Measurements from ENCODE around the gene TLL2. TPM values are rescaled to one million over a fixed set of nuclear protein-coding genes. Genes with fewer than 3 reads are reported as not detected.

TLL2 gene
- total and polyA plus RNA-seq, 4 donors, result 0.07 to 0.23 (median 0.10) TPM

DNA sequence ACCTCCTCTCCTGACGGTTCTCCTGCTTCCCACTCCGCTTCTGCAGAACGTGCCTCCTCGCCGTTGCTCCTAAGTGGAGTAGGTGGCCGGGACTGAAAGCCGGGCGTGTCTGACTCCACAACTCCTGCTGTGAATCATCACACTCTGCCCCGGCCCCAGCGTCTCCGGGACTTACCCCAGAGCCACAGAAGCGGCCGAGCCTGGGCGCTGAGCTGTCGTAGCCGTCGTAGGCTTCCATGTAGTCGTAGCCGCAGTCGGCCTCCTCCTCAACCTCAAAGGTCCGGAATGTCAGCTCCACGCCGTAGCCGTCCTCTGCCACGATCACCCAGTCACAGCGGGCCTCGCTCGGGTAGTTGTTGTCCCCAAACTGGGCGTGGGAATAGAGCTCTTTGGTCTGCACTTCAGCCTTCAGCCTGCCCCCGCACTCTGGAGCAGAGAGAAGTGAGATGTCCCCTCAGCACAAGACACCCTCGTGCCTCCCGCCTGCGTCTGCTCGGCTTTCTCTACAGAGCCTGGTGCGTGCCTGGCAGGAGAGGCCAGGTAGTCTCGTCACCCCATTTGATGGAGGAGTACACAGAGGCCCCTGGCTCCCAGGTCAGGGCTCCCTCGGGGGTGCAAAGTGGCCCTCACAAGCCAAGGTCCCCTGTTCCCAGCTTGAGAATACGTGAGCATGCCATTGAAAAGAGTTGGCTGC, 143.7 kb downstream of the TLL2 start:
- peaks cover 0 to 7% (median 0%) of the 10 kb centered on the region in 3 donors for H3K27me3 ChIP-seq (ENCODE audit: control insufficient read depth in 3 of 3, insufficient read depth in 3 of 3, low read length in 2 of 3)
- H3K9ac ChIP-seq (ENCODE audit: insufficient read depth in 1 of 2, low read length in 2 of 2), result no peak overlapping the region
- DNase-seq (no peak), ATAC-seq (ENCODE audit: insufficient read depth, low FRiP score) (no peak)
- H3K27ac ChIP-seq (ENCODE audit: low read depth in 1 of 2, low read length in 1 of 2), result no peak overlapping the region
- TF ChIP-seq, protein P1, sequence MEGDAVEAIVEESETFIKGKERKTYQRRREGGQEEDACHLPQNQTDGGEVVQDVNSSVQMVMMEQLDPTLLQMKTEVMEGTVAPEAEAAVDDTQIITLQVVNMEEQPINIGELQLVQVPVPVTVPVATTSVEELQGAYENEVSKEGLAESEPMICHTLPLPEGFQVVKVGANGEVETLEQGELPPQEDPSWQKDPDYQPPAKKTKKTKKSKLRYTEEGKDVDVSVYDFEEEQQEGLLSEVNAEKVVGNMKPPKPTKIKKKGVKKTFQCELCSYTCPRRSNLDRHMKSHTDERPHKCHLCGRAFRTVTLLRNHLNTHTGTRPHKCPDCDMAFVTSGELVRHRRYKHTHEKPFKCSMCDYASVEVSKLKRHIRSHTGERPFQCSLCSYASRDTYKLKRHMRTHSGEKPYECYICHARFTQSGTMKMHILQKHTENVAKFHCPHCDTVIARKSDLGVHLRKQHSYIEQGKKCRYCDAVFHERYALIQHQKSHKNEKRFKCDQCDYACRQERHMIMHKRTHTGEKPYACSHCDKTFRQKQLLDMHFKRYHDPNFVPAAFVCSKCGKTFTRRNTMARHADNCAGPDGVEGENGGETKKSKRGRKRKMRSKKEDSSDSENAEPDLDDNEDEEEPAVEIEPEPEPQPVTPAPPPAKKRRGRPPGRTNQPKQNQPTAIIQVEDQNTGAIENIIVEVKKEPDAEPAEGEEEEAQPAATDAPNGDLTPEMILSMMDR (IDR thresholded peaks at IDR 0.05; ENCODE audit: control extremely low read depth, extremely low read depth), result no peak
- peaks cover 0 to 7% (median 5%) of the 10 kb centered on the region in 5 donors for H3K4me1 ChIP-seq (ENCODE audit: control insufficient read depth in 5 of 5, insufficient read depth in 5 of 5, low read length in 5 of 5)
- WGBS, 2 donors, result 86 to 93% methylated on average over 38 of the region's 38 CpGs
- no peak overlapping the region for H3K4me3 ChIP-seq
- H3K36me3 ChIP-seq (ENCODE audit: control insufficient read depth in 4 of 4, insufficient read depth in 4 of 4, low read length in 4 of 4), result no peaks in the 10 kb centered on the region
- no peaks in the 10 kb centered on the region for H3K9me3 ChIP-seq (ENCODE audit: control insufficient read depth in 4 of 4, insufficient read depth in 3 of 4, low read length in 3 of 4)

DNA sequence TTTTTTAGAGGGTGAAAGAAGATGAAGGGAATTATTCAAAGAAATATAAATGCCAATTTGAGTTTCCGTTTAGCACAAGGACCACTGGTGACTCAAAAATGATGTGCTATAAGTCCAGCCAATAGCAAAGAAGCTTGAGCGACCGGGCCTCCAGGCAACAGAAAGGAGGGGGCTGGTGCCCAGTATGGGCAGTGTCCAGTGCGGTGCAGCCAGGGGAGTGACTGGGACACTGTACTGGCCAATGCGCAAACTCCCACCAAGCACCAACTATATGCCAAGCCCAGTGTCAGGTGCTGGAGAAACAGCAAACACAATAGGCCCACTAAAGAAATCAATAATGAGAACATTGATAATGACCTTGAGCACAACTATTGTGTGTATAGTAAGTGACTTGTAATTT, 144.8 kb downstream of the TLL2 start:
- no peak overlapping the region for H3K9ac ChIP-seq (ENCODE audit: insufficient read depth in 1 of 2, low read length in 2 of 2)
- H3K27ac ChIP-seq (ENCODE audit: low read depth in 1 of 2, low read length in 1 of 2), result no peak overlapping the region
- no peak overlapping the region for H3K4me3 ChIP-seq
- H3K27me3 ChIP-seq (ENCODE audit: control insufficient read depth in 3 of 3, insufficient read depth in 3 of 3, low read length in 2 of 3), result no peaks in the 10 kb centered on the region
- 92% methylated on average over 5 of the region's 5 CpGs for WGBS, 2 donors
- DNase-seq, result no peak
- TF ChIP-seq, protein P1 (IDR thresholded peaks at IDR 0.05; ENCODE audit: control extremely low read depth, extremely low read depth), result no peak
- ATAC-seq (ENCODE audit: insufficient read depth, low FRiP score), result no peak
- H3K36me3 ChIP-seq (ENCODE audit: control insufficient read depth in 4 of 4, insufficient read depth in 4 of 4, low read length in 4 of 4), result no peaks in the 10 kb centered on the region
- peaks cover 0 to 5% (median 0%) of the 10 kb centered on the region in 5 donors for H3K4me1 ChIP-seq (ENCODE audit: control insufficient read depth in 5 of 5, insufficient read depth in 5 of 5, low read length in 5 of 5)
- no peaks in the 10 kb centered on the region for H3K9me3 ChIP-seq (ENCODE audit: control insufficient read depth in 4 of 4, insufficient read depth in 3 of 4, low read length in 3 of 4)

DNA sequence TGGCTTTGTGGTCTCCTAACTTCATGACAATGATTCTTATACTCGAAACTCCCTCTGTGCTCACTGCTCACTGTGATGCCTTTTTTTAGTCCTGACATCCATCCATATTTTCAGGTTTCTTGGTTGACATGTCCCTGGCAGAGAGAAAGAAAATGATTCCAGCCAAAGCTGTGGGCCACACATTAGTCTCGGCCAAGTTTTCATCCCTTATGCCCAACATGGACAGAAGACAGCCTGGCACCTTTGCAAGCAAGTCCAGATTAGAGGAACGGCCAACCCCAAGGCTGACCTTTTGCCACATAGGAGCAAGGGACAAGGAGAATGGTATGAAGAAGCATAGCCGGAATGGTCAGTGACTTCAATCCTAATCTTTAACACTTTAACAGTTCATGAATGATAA, 146.3 kb downstream of the TLL2 start:
- Histone ChIP-seq H3K4me1 (ENCODE audit: control insufficient read depth in 5 of 5, insufficient read depth in 5 of 5, low read length in 5 of 5) (peaks cover 0 to 5% (median 0%) of the 10 kb centered on the region in 5 donors), H3K36me3 (ENCODE audit: control insufficient read depth in 4 of 4, insufficient read depth in 4 of 4, low read length in 4 of 4) (no peaks in the 10 kb centered on the region), H3K9ac (ENCODE audit: insufficient read depth in 1 of 2, low read length in 2 of 2) (no peak overlapping the region), H3K27ac (ENCODE audit: low read depth in 1 of 2, low read length in 1 of 2) (no peak overlapping the region), H3K27me3 (ENCODE audit: control insufficient read depth in 3 of 3, insufficient read depth in 3 of 3, low read length in 2 of 3) (no peaks in the 10 kb centered on the region), H3K4me3 (no peak overlapping the region), H3K9me3 (ENCODE audit: control insufficient read depth in 4 of 4, insufficient read depth in 3 of 4, low read length in 3 of 4) (no peaks in the 10 kb centered on the region)
- WGBS, 2 donors, result 86 to 87% methylated on average over 4 of the region's 4 CpGs
- ATAC-seq (ENCODE audit: insufficient read depth, low FRiP score) (no peak), DNase-seq (no peak)
- TF ChIP-seq, protein P1 (IDR thresholded peaks at IDR 0.05; ENCODE audit: control extremely low read depth, extremely low read depth), result no peak

Measured in lung (tissue), 12 donors.